Rectal smooth muscle tissue (tissue), 1 donor: ENCODE data around the gene PHACTR1.

Experiments used
- H3K27ac ChIP-seq: one replicate; pipeline ENCODE4 v1.7.0; 2013; ENCODE audit warnings: low read depth, low read length, inconsistent platforms
- H3K27me3 ChIP-seq: one replicate; pipeline ENCODE4 v1.7.0; 2013; ENCODE audit warnings: low read length; ENCODE audit not compliant: control insufficient read depth, insufficient read depth
- H3K36me3 ChIP-seq: one replicate; pipeline ENCODE4 v1.7.0; 2013; ENCODE audit warnings: low read length; ENCODE audit not compliant: control insufficient read depth, insufficient read depth
- H3K4me1 ChIP-seq: one replicate; pipeline ENCODE4 v1.7.0; 2013; ENCODE audit warnings: low read length; ENCODE audit not compliant: control insufficient read depth, insufficient read depth
- H3K4me3 ChIP-seq: one replicate; pipeline ENCODE4 v1.7.0; 2013; ENCODE audit warnings: low read length
- H3K9ac ChIP-seq: one replicate; pipeline ENCODE4 v1.7.0; 2013; ENCODE audit warnings: low read length

Gene PHACTR1

DNA sequence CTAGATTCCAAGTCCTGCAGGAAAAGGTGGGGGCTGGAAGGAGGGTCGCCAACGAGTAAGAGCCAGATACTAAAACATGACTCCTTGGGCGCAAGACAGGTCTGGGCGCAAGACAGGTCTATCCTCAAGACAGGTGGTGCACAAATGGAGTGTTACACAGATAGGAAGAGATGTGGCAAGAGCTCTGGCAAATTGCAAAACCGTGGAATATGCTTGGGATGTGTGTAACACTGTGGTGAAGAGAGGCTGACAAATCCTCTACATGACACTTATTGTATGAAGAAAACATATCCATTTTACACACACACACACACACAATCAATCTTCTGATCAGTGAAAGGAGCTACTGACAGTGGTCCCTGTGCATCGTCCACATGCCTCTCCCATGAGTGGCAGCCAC lies 534.1 kb downstream of the PHACTR1 start:
- no peak overlapping the region for H3K9ac ChIP-seq

DNA sequence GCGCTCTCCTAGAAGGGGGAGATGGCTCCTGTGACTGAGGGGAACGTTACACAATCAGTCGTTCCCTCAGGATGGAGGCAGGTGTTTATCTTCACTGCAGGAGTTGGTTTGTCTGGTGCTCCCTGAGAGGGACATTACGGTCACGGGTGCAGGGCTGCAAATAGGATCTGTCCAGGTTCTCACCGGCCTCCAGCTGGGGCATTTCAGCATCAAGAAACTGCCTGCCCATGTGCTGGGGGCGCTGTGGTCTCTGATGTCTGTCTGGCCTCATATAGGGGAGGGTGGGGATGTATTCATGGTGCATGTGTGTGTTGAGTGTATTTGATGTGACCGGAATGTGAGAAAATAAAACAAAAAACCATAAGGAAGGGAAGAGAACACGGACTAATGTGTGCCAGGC lies 534.7 kb downstream of the PHACTR1 start:
- H3K4me1 ChIP-seq, result no peaks in the 10 kb centered on the region
- no peaks in the 10 kb centered on the region for H3K36me3 ChIP-seq
- no peaks in the 10 kb centered on the region for H3K27me3 ChIP-seq
- no peak overlapping the region for H3K9ac ChIP-seq
- no peak overlapping the region for H3K4me3 ChIP-seq
- H3K27ac ChIP-seq, result no peak overlapping the region

More for the DNA sequence above, 534.1 kb downstream of the PHACTR1 start:
- Histone ChIP-seq H3K4me1 (no peaks in the 10 kb centered on the region), H3K36me3 (no peaks in the 10 kb centered on the region), H3K27ac (no peak overlapping the region), H3K27me3 (no peaks in the 10 kb centered on the region), H3K4me3 (no peak overlapping the region)

- H3K4me3 ChIP-seq, result no peak overlapping the region
- H3K9ac ChIP-seq, result no peak overlapping the region
- no peak overlapping the region for H3K27ac ChIP-seq
- H3K36me3 ChIP-seq, result no peaks in the 10 kb centered on the region
- no peaks in the 10 kb centered on the region for H3K4me1 ChIP-seq
- no peaks in the 10 kb centered on the region for H3K27me3 ChIP-seq
Measured at GRCh38 chr6:13252790-13253189, 536.2 kb downstream of the PHACTR1 start.

GRCh38 chr6:13253272-13253671 lies 536.7 kb downstream of the PHACTR1 start:
- H3K4me3 ChIP-seq, result no peak overlapping the region
- H3K36me3 ChIP-seq, result no peaks in the 10 kb centered on the region
- no peaks in the 10 kb centered on the region for H3K27me3 ChIP-seq
- H3K4me1 ChIP-seq, result no peaks in the 10 kb centered on the region
- no peak overlapping the region for H3K9ac ChIP-seq
- H3K27ac ChIP-seq, result no peak overlapping the region

DNA sequence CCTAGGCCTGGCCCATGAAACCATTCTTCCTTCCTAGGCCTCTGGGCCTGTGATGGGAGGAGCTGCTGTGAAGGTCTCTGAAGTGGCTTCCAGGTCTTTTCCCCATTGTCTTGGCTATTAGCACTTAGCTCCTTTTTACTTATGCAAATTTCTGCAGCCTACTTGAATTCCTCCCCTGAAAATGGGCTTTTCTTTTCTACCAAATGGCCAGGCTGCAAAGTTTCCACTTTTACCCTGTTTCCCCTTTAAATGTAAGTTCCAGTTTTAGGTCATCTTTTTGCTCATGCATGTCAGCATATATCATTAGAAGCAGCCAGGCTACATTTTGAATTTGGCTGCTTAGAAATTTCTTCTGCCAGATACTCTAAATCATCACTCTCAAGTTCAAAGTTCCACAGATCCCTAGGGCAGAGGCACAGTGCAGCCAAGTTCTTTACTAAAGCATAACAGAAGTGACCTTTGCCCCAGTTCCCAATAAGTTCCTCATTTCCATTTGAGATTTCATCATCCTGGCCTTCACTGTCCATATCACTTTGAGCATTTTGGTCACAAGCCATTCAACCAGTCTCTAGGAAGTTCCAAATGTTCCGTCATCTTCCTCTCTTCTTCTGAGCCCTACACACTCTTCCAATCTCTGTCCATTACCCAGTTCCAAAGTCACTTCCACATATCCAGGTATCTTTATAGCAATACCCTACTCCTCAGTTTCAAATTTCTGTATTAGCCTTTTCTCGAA lies 539.9 kb downstream of the PHACTR1 start:
- no peaks in the 10 kb centered on the region for H3K27me3 ChIP-seq
- H3K27ac ChIP-seq, result no peak overlapping the region
- H3K9ac ChIP-seq, result no peak overlapping the region
- no peak overlapping the region for H3K4me3 ChIP-seq
- no peaks in the 10 kb centered on the region for H3K4me1 ChIP-seq
- no peaks in the 10 kb centered on the region for H3K36me3 ChIP-seq

DNA sequence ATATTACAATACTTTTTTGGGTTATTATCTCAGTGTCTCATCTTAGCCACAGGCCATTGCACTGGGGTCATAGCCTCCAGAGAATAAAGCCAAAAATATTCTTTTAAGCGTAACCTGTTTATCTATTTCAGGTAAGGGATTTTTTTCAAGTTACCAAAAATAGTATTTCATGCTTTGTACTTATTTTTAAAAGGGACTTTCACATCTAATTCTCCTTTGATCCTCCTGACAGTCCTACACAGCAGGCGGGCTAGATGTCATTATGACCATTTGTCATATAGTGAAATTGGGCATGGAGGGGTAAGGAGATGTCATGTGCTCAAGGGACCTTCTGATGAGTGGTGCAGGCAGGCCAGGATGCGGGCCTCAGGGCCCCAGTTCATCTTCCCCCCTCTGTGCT lies 542.8 kb downstream of the PHACTR1 start:
- no peak overlapping the region for H3K27ac ChIP-seq
- H3K9ac ChIP-seq, result no peak overlapping the region
- no peaks in the 10 kb centered on the region for H3K27me3 ChIP-seq
- no peak overlapping the region for H3K4me3 ChIP-seq
- H3K4me1 ChIP-seq, result no peaks in the 10 kb centered on the region
- H3K36me3 ChIP-seq, result no peaks in the 10 kb centered on the region

GRCh38 chr6:13260101-13260598 lies 543.6 kb downstream of the PHACTR1 start:
- Histone ChIP-seq H3K4me1 (no peaks in the 10 kb centered on the region), H3K36me3 (no peaks in the 10 kb centered on the region), H3K4me3 (no peak overlapping the region), H3K27ac (no peak overlapping the region), H3K9ac (no peak overlapping the region), H3K27me3 (no peaks in the 10 kb centered on the region)

DNA sequence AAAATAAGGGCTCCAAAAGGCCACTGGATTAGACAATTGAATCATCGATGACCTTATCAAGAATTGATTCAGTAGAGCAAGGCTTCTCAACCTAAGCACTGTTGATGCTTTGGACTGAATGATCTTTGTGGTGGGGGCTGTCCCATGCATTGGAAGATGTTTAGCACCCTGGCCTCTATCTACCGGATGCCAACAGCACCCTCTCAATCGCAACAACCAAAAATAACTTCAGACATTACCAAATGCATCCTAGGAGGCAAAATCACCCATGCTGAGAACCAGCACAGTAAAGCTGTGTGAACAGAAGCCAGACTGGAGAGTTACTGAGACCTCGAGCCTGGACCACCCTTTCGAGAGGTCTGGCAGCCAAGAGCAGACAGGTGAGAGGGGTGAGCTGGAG lies 544.3 kb downstream of the PHACTR1 start:
- no peaks in the 10 kb centered on the region for H3K4me1 ChIP-seq
- H3K27ac ChIP-seq, result no peak overlapping the region
- no peaks in the 10 kb centered on the region for H3K36me3 ChIP-seq
- H3K27me3 ChIP-seq, result no peaks in the 10 kb centered on the region
- no peak overlapping the region for H3K4me3 ChIP-seq
- no peak overlapping the region for H3K9ac ChIP-seq

- no peak overlapping the region for H3K4me3 ChIP-seq
- H3K27ac ChIP-seq, result no peak overlapping the region
Measured at GRCh38 chr6:13261464-13261994, 545.0 kb downstream of the PHACTR1 start.

DNA sequence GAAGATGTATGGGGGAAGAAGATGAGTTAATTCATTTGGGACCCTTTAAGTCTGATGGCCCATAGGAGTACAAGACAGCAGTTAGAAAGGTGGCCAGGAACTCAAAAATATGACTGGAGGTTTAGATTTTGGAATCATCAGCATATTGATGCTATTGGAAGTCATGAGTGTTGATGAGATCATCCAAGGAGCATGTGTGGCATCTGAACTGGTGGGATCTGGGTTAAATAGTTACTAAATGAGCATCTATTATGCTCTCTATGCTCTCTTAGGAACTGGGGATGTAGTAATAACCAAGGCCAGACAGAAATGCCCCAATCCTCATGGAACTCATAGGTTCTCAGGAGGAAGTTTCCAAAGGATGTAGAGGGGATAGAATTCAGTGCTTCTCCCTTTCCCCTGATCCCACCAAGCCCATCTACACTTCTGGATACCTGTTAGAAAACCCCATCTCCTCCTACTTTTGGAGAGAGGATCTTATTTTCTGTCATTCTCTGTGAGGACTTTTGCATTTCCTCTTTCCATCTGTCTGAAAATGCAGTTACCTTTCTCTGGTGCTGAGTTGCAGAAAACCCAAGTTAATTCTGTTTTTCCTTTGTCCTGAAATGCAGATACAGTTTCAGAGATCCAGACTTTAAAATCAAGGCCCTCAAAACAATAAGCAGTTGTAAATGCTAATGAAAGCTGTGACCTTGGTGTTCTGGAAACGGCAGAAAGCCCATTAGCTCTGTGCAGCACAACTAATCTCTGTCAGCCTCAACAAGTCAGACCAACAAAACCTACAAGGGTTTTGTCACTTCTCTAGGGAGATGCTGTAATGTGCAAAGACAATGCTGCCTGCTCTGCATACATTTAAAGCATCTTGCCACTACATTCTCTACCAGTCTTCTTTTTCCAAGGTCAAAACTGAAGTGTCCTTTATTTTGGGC lies 546.0 kb downstream of the PHACTR1 start:
- H3K27me3 ChIP-seq, result no peaks in the 10 kb centered on the region
- no peak overlapping the region for H3K27ac ChIP-seq
- no peaks in the 10 kb centered on the region for H3K4me1 ChIP-seq
- H3K36me3 ChIP-seq, result no peaks in the 10 kb centered on the region
- H3K4me3 ChIP-seq, result no peak overlapping the region
- no peak overlapping the region for H3K9ac ChIP-seq

More at GRCh38 chr6:13261464-13261994, 545.0 kb downstream of the PHACTR1 start:
- H3K36me3 ChIP-seq, result no peaks in the 10 kb centered on the region
- H3K9ac ChIP-seq, result no peak overlapping the region
- H3K27me3 ChIP-seq, result no peaks in the 10 kb centered on the region
- no peaks in the 10 kb centered on the region for H3K4me1 ChIP-seq

DNA sequence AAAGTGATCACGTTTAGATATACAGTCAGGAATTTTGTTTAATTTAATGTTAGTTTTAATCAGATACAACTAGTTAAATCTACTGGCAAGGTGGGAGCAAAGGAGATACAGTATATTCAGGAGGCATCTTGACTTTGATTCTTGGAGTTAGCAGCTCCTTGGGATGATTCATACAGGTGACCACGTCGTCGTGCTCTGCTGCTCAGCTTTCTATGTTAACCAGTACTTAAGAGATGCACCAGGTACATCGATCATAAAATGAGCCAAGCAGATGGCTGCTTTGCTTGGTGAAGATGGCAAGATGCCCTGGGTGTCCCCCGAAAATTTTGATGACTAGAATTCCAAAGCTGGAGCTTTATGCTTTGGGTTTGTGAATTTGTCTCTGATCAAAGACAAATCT lies 547.1 kb downstream of the PHACTR1 start:
- Histone ChIP-seq H3K27ac (no peak overlapping the region), H3K36me3 (no peaks in the 10 kb centered on the region), H3K4me3 (no peak overlapping the region), H3K27me3 (no peaks in the 10 kb centered on the region), H3K4me1 (no peaks in the 10 kb centered on the region), H3K9ac (no peak overlapping the region)

- no peaks in the 10 kb centered on the region for H3K27me3 ChIP-seq
- no peaks in the 10 kb centered on the region for H3K36me3 ChIP-seq
- H3K4me1 ChIP-seq, result no peaks in the 10 kb centered on the region
- no peak overlapping the region for H3K27ac ChIP-seq
- H3K4me3 ChIP-seq, result no peak overlapping the region
- H3K9ac ChIP-seq, result no peak overlapping the region
Measured at GRCh38 chr6:13267142-13267651, 550.6 kb downstream of the PHACTR1 start.
